GM21717 (cell line): ENCODE measurements around the gene PTF1A.
"Not testable (repeated sequence)": the region's sequence is repeated elsewhere in the genome, so short reads cannot be mapped to it uniquely, and the experiment has no call there.

ENCODE experiments used
- ATAC-seq: cut with Tn5 transposase; IDR thresholded peaks from one replicate; pipeline ENCODE4 v1.9.1; 2021; ENCODE audit warnings: mild to moderate bottlenecking, moderate library complexity; ENCODE audit not compliant: unreplicated experiment

PTF1A gene

GRCh38 chr10:23203369-23204325 lies 11.5 kb downstream of the PTF1A start:
- ATAC-seq: no peak

GRCh38 chr10:23204773-23205172 lies 12.7 kb downstream of the PTF1A start:
- no peak for ATAC-seq

DNA sequence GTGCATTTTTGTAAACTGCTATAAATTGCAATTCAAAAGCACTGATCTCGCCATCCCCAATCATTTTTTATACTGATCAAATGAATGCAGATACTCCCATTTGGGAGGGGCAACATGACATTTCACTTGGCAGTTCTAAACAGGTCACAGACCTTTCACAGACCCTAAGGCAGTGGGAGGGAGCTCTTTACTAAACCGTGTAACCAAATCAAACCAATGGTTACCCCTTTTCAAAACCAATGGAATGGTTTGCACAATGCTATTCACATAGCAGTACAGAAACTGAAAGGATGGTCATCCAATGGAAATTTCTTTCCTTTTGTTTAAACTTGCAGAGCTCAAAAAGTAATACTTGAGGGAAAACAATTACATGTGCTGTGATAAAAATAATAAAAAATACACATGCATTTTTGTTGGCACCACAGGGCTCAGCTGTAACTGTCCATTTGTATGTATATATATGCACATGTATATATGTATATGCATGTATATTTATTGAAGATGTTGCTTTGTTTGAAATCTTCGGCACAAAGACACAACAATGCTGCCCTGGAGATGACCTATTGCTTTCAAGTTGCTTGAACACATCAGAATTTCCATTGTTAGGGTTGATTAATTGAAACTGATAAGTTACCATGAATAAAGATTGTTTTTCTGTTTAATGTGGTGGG lies 14.0 kb downstream of the PTF1A start:
- ATAC-seq: no peak

GRCh38 chr10:23217471-23217870 lies 25.4 kb downstream of the PTF1A start:
- no peak for ATAC-seq

DNA sequence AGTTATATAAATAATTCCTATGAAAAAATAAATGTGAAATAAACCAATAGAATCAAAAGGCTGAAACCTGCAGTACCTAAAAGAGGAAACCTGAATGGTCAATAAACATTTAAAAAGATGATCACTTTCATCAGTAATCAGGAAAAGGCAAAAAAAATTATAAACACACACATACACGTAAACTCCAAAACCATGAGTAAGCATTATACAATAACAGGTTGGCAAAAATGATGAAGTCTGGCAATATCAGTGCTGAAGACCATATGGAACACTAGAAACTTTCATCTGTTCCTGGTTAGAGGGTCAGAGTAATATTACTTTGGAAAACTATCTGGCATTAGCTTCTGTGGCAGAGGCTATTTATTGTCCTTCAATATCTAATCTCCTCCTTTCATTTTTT lies 38.5 kb downstream of the PTF1A start:
- no peak for ATAC-seq

GRCh38 chr10:23238015-23238414 lies 45.9 kb downstream of the PTF1A start:
- no peak for ATAC-seq

DNA sequence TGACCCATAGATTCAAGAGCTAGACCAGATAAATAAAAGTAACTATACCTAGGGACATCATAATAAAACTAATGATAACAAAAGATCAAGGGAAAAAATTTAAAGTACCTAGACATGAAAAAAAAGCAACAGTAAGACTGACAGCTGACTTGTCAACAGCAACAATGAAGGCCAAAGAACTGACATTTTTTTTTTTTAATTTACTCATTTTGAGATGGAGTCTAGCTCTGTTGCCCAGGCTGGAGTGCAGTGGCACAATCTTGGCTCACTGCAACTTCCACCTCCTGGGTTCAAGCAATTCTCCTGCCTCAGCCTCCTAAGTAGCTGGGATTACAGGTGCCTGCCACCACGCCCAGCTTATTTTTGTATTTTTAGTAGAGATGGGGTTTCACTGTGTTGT lies 49.7 kb downstream of the PTF1A start:
- ATAC-seq: not testable (repeated sequence)
